Adrenal gland (tissue), 12 donors: ENCODE measurements around the gene SUMO2. TPM values are rescaled to one million over a fixed set of nuclear protein-coding genes. Genes with fewer than 3 reads are reported as not detected.

Experiments
- DNase-seq, 7 donors: peaks; one replicate each; pipeline ENCODE4 v3.0.0-alpha.2; 2019 to 2020
- H3K27ac ChIP-seq, 5 donors: fragments of 200-600 bp; sonication (generic) in 4 of 5; 1 replicate in 3 of 5; 2 replicates in 2 of 5; pipeline versions ENCODE4 v1.5.1 to v1.8.0; 2016 to 2020; ENCODE audit warnings: mild to moderate bottlenecking in 1 of 5
- H3K27me3 ChIP-seq: fragments of 200-600 bp; 2 replicates; pipeline ENCODE4 v1.8.0; 2021
- H3K36me3 ChIP-seq, 2 donors: fragments of 200-600 bp; replicated peaks in 1 of 2; 1 replicate in 1 of 2; 2 replicates in 1 of 2; pipeline versions ENCODE4 v1.5.1 to v1.8.0; 2018 to 2022
- H3K4me1 ChIP-seq, 2 donors: fragments of 200-600 bp; replicated peaks in 1 of 2; 1 replicate in 1 of 2; 2 replicates in 1 of 2; pipeline versions ENCODE4 v1.5.1 to v1.8.0; 2018 to 2021
- H3K4me3 ChIP-seq, 4 donors: fragments of 200-600 bp; sonication (generic) in 3 of 4; one replicate each; pipeline ENCODE4 v1.5.1; 2016 to 2018
- H3K9me3 ChIP-seq, 3 donors: fragments of 200-600 bp; sonication (generic) in 1 of 3; replicated peaks in 1 of 3; 1 replicate in 2 of 3; 2 replicates in 1 of 3; pipeline versions ENCODE4 v1.5.1 to v1.8.0; 2016 to 2021
- CTCF ChIP-seq, 6 experiments: fragments of 450-650 bp in 4 of 6; fragments of 200-600 bp in 2 of 6; sonication (generic) in 1 of 6; IDR thresholded peaks; 1 replicate in 5 of 6; 2 replicates in 1 of 6; pipeline versions ENCODE4 v1.5.1 to v1.8.0; 2016 to 2021; ENCODE audit warnings: antibody characterized with exemption in 6 of 6, mild to moderate bottlenecking in 2 of 6, moderate library complexity in 1 of 6
- POLR2A ChIP-seq, 2 donors: fragments of 450-650 bp; IDR thresholded peaks; one replicate each; pipeline ENCODE4 v1.6.1; 2017; ENCODE audit warnings: antibody characterized with exemption in 2 of 2, mild to moderate bottlenecking in 2 of 2, moderate library complexity in 1 of 2
- WGBS, 4 donors: extraction: QIAGEN DNeasy Blood & Tissue Kit in 2 of 4; methylation state at CpG; one replicate each; pipeline versions ENCODE4 v1.1.5 to v1.1.7; 2013 to 2017; 5-methylcytosine and 5-hydroxymethylcytosine counted together
- intact Hi-C, 2 donors: fragments of 100-400 bp; cut with DNase I; formaldehyde crosslinking; loops; one replicate each; pipeline versions ENCODE4 v1.14.1 to v1.15.0; 2022 to 2023
- polyA plus RNA-seq, 3 donors: library from polyadenylated mRNA; stranded (reverse); fragments of 200-250 nt in 2 of 3; fragments of 350-450 nt in 1 of 3; fragmentation: Illumina TruSeq in 1 of 3; extraction: RNeasy Lipid Tissue Mini Kit (QIAGEN cat#74804) in 1 of 3; gene quantifications; one replicate each; pipeline ENCODE4 v1.2.3, GENCODE V29; 2013 to 2014
- small RNA-seq, 2 donors: library from RNA; depleted of rRNA; stranded (forward); fragments of <200 nt; gene quantifications; one replicate each; pipeline ENCODE3, GENCODE V24; 2016
- total RNA-seq, 9 donors: library from RNA; depleted of rRNA in 4 of 9; stranded (reverse); fragments of >200 nt in 4 of 9; fragments of 120-200 nt in 1 of 9; fragmentation: NEBNext Ultra II Directional in 1 of 9; extraction: Animal tissue kit (Norgen Biotek cat#: 25700) in 1 of 9; gene quantifications; one replicate each; pipeline versions ENCODE4 v1.1.0 to v1.2.4, GENCODE V29; 2013 to 2023
- donor health status: healthy with polysubstance abuse.
- donor health status: Bipolar disorder and iron deficiency.
- donor health status: DM: yes; HTN: yes; CAD: no.
- donor health status: DM: no; HTN: no; CAD: no.
- donor health status: DM: no; HTN: no; CAD: no.
- donor health status: DM: yes; HTN: yes; CAD: no.

SUMO2 gene
- total and polyA plus RNA-seq, 12 donors, result 54.9 to 371 (median 215) TPM

GRCh38 chr17:75124819-75125162 is 58.0 kb downstream of the SUMO2 start:
- intact Hi-C loops, result loop anchor here in 1 of 2 donors (10.0 kb wide), 1 partner anchor 50 kb away; no protein-coding TSS in a partner anchor
- peak overlapping the region in 3 of 5 donors; percentile 37 to 80 (median 47) for H3K27ac ChIP-seq

GRCh38 chr17:75124041-75124818 is 58.5 kb downstream of the SUMO2 start:
- Histone ChIP-seq H3K27ac (peak overlapping the region in 3 of 5 donors; percentile 37 to 80 (median 56)), H3K36me3 (peaks cover 0 to under 1% of the 10 kb centered on the region in 2 donors), H3K4me1 (peaks cover 10 to 11% of the 10 kb centered on the region in 2 donors), H3K9me3 (no peaks in the 10 kb centered on the region), H3K27me3 (no peaks in the 10 kb centered on the region), H3K4me3 (no peak overlapping the region)
- WGBS, 4 donors, result 37 to 58% (median 50%) methylated on average over 11 to 19 of the region's 19 CpGs
- DNase-seq, result peak; percentile 80 to 94 (median 92)
- TF ChIP-seq POLR2A (IDR thresholded peaks at IDR 0.05) (peak in 1 of 2 donors; percentile 38), CTCF (IDR thresholded peaks at IDR 0.05) (no peak)
- intact Hi-C loops, result loop anchor here in 1 of 2 donors (10.0 kb wide), 1 partner anchor 51 kb away; no protein-coding TSS in a partner anchor

More at GRCh38 chr17:75124819-75125162, 58.0 kb downstream of the SUMO2 start:
- WGBS, 4 donors, result 80 to 93% (median 89%) methylated on average over 1 to 4 of the region's 4 CpGs
- no peak for DNase-seq
- Histone ChIP-seq H3K4me3 (no peak overlapping the region), H3K27me3 (no peaks in the 10 kb centered on the region), H3K4me1 (peaks cover 10 to 11% of the 10 kb centered on the region in 2 donors), H3K9me3 (no peaks in the 10 kb centered on the region), H3K36me3 (peaks cover 0 to 6% of the 10 kb centered on the region in 2 donors)
- no peak for TF ChIP-seq CTCF (IDR thresholded peaks at IDR 0.05)
- no peak for TF ChIP-seq POLR2A (IDR thresholded peaks at IDR 0.05)

- DNase-seq, result no peak
- no peak overlapping the region for H3K4me3 ChIP-seq
- intact Hi-C loops, result loop anchor here (10.0 kb wide), 2 partner anchors 76 to 86 kb away; partner anchors contain the start of gene NUP85 (in 1 of the 2)
- TF ChIP-seq POLR2A (IDR thresholded peaks at IDR 0.05) (no peak), CTCF (IDR thresholded peaks at IDR 0.05) (no peak)
- H3K27me3 ChIP-seq, result no peaks in the 10 kb centered on the region
- no peak overlapping the region for H3K27ac ChIP-seq
- H3K9me3 ChIP-seq, result no peaks in the 10 kb centered on the region
- 91 to 97% (median 96%) methylated on average over 13 to 14 of the region's 14 CpGs for WGBS, 4 donors
- H3K4me1 ChIP-seq, result peaks cover 0 to 10% of the 10 kb centered on the region in 2 donors
- H3K36me3 ChIP-seq, result no peaks in the 10 kb centered on the region
These were observed 64.5 kb downstream of the SUMO2 start for GRCh38 chr17:75118307-75118706.

GRCh38 chr17:75116737-75117136 is 66.0 kb downstream of the SUMO2 start:
- Histone ChIP-seq H3K9me3 (no peaks in the 10 kb centered on the region), H3K36me3 (no peaks in the 10 kb centered on the region), H3K4me1 (peaks cover 0 to 10% of the 10 kb centered on the region in 2 donors), H3K4me3 (no peak overlapping the region), H3K27me3 (no peaks in the 10 kb centered on the region), H3K27ac (no peak overlapping the region)
- WGBS, 4 donors, result 71 to 85% (median 76%) methylated on average over 9 of the region's 9 CpGs
- no peak for DNase-seq
- TF ChIP-seq POLR2A (IDR thresholded peaks at IDR 0.05) (no peak), CTCF (IDR thresholded peaks at IDR 0.05) (no peak)
- intact Hi-C loops, result loop anchor here (10.0 kb wide), 2 partner anchors 78 to 88 kb away; partner anchors contain the start of gene NUP85 (in 1 of the 2)

Small RNA genes within 50 kb of the gene (small RNA-seq; reads per million reads assigned to genes)
- gene RF00019, result 0 reads per million in 2 donors

Other genes with a start within 250 kb of the SUMO2 start
- not detected for gene OTOP3, start 247.1 kb downstream of the SUMO2 start, total RNA-seq
- not detected for gene OTOP3, start 247.1 kb downstream of the SUMO2 start, polyA plus RNA-seq
- 10 to 100 TPM in 3 of 9 donors, 1 to 10 TPM in 6; 2.8 to 15.1 (median 6.6) TPM for gene HID1, start 210.2 kb downstream of the SUMO2 start, total RNA-seq
- gene HID1, start 210.2 kb downstream of the SUMO2 start, polyA plus RNA-seq, result 10 to 100 TPM in 2 of 3 donors, 1 to 10 TPM in 1; 5.4 to 42.6 (median 19.2) TPM
- gene CDR2L, start 195.3 kb downstream of the SUMO2 start, total RNA-seq, result 10 to 100 TPM in 6 of 9 donors, 1 to 10 TPM in 3; 1.2 to 17.9 (median 11.5) TPM
- 1 to 10 TPM; 3.7 to 5.6 (median 4.1) TPM for gene CDR2L, start 195.3 kb downstream of the SUMO2 start, polyA plus RNA-seq
- 100 to 1,000 TPM in 1 of 9 donors, 10 to 100 TPM in 8; 38.7 to 120 (median 60.3) TPM for gene MRPL58, start 170.3 kb downstream of the SUMO2 start, total RNA-seq
- 10 to 100 TPM; 46.7 to 88.8 (median 57.6) TPM for gene MRPL58, start 170.3 kb downstream of the SUMO2 start, polyA plus RNA-seq
- gene ATP5PD, start 136.0 kb downstream of the SUMO2 start, total RNA-seq, result 100 to 1,000 TPM; 215 to 452 (median 283) TPM
- gene ATP5PD, start 136.0 kb downstream of the SUMO2 start, polyA plus RNA-seq, result 100 to 1,000 TPM; 393 to 826 (median 646) TPM
- 10 to 100 TPM; 38.2 to 49.2 (median 41.0) TPM for gene KCTD2, start 135.7 kb downstream of the SUMO2 start, total RNA-seq
- 10 to 100 TPM; 20.6 to 52.4 (median 24.3) TPM for gene KCTD2, start 135.7 kb downstream of the SUMO2 start, polyA plus RNA-seq
- gene SLC16A5, start 95.0 kb downstream of the SUMO2 start, total RNA-seq, result 1 to 10 TPM in 8 of 9 donors, under 1 TPM in 1; 0.91 to 3.0 (median 1.7) TPM
- 1 to 10 TPM in 2 of 3 donors, under 1 TPM in 1; 0.77 to 3.9 (median 2.1) TPM for gene SLC16A5, start 95.0 kb downstream of the SUMO2 start, polyA plus RNA-seq
- 10 to 100 TPM in 1 of 9 donors, 1 to 10 TPM in 8; 3.7 to 13.8 (median 8.8) TPM for gene ARMC7, start 73.0 kb downstream of the SUMO2 start, total RNA-seq
- 1 to 10 TPM; 5.5 to 7.1 (median 5.8) TPM for gene ARMC7, start 73.0 kb downstream of the SUMO2 start, polyA plus RNA-seq
- gene NT5C, start 51.2 kb downstream of the SUMO2 start, total RNA-seq, result 100 to 1,000 TPM in 1 of 9 donors, 10 to 100 TPM in 8; 33.4 to 112 (median 63.2) TPM
- gene NT5C, start 51.2 kb downstream of the SUMO2 start, polyA plus RNA-seq, result 100 to 1,000 TPM in 2 of 3 donors, 10 to 100 TPM in 1; 20.6 to 124 (median 114) TPM
- gene JPT1, start 28.4 kb downstream of the SUMO2 start, total RNA-seq, result 100 to 1,000 TPM in 1 of 9 donors, 10 to 100 TPM in 8; 34.2 to 232 (median 50.9) TPM
- 100 to 1,000 TPM in 2 of 3 donors, 10 to 100 TPM in 1; 98.6 to 161 (median 102) TPM for gene JPT1, start 28.4 kb downstream of the SUMO2 start, polyA plus RNA-seq
- 10 to 100 TPM; 18.7 to 53.8 (median 30.1) TPM for gene NUP85, start 22.7 kb upstream of the SUMO2 start, total RNA-seq
- gene NUP85, start 22.7 kb upstream of the SUMO2 start, polyA plus RNA-seq, result 10 to 100 TPM; 24.1 to 51.5 (median 40.0) TPM
- gene GGA3, start 78.6 kb upstream of the SUMO2 start, total RNA-seq, result 10 to 100 TPM in 8 of 9 donors, 1 to 10 TPM in 1; 8.0 to 36.9 (median 23.0) TPM
- gene GGA3, start 78.6 kb upstream of the SUMO2 start, polyA plus RNA-seq, result 10 to 100 TPM; 23.2 to 51.5 (median 24.1) TPM
- gene MRPS7, start 78.9 kb upstream of the SUMO2 start, total RNA-seq, result 100 to 1,000 TPM in 1 of 9 donors, 10 to 100 TPM in 8; 47.7 to 127 (median 73.0) TPM
- gene MRPS7, start 78.9 kb upstream of the SUMO2 start, polyA plus RNA-seq, result 100 to 1,000 TPM in 1 of 3 donors, 10 to 100 TPM in 2; 52.5 to 112 (median 87.7) TPM
- 10 to 100 TPM in 8 of 9 donors, 1 to 10 TPM in 1; 9.2 to 53.0 (median 29.0) TPM for gene MIF4GD, start 88.3 kb upstream of the SUMO2 start, total RNA-seq
- 10 to 100 TPM; 10.7 to 15.1 (median 14.8) TPM for gene MIF4GD, start 88.3 kb upstream of the SUMO2 start, polyA plus RNA-seq
- 10 to 100 TPM; 15.8 to 63.9 (median 24.9) TPM for gene SLC25A19, start 106.5 kb upstream of the SUMO2 start, total RNA-seq
- 10 to 100 TPM; 23.6 to 38.4 (median 32.7) TPM for gene SLC25A19, start 106.5 kb upstream of the SUMO2 start, polyA plus RNA-seq
- 100 to 1,000 TPM in 8 of 9 donors, 10 to 100 TPM in 1; 84.4 to 374 (median 117) TPM for gene GRB2, start 222.7 kb upstream of the SUMO2 start, total RNA-seq
- gene GRB2, start 222.7 kb upstream of the SUMO2 start, polyA plus RNA-seq, result 100 to 1,000 TPM in 1 of 3 donors, 10 to 100 TPM in 2; 36.0 to 131 (median 36.1) TPM